ENCODE measurements around the gene MRPL16. TPM values are rescaled to one million over a fixed set of nuclear protein-coding genes. Genes with fewer than 3 reads are reported as not detected.

MRPL16 gene
- total and polyA plus RNA-seq, 2 of the 4 experiments (the other 2 are of a cell fraction): 43.9 to 71.3 TPM

GRCh38 chr11:59771605-59772004 is 39.0 kb downstream of the MRPL16 start:
- H3K9me3 ChIP-seq (ENCODE audit: control insufficient read depth, insufficient read depth, low read length): no peaks in the 10 kb centered on the region
- H3K14ac ChIP-seq (replicated peaks; ENCODE audit: low read depth, low read length): no peak overlapping the region
- no peak overlapping the region for H2BK5ac ChIP-seq (ENCODE audit: low read depth, low read length, poor library complexity, severe bottlenecking)
- H3K4me2 ChIP-seq (ENCODE audit: low read depth, low read length): no peak overlapping the region
- ATAC-seq (ENCODE audit: low read depth): no peak
- CTCF ChIA-PET: no interaction called here
- H4K91ac ChIP-seq (ENCODE audit: insufficient read depth, low read depth, low read length): no peak overlapping the region
- H3K56ac ChIP-seq (ENCODE audit: extremely low read depth, insufficient read depth, low read length): no peak overlapping the region
- H3K36me3 ChIP-seq (ENCODE audit: control insufficient read depth, insufficient read depth, low read length): no peaks in the 10 kb centered on the region; the same call in 1 of the 2 replicates
- intact Hi-C loops (cut with micrococcal nuclease) (no loop called here), dilution Hi-C loops (cut with HindIII; ENCODE audit: low sequenced_read_pairs, unreplicated experiment) (no loop called here), in situ Hi-C loops (cut with MboI; ENCODE audit: low sequenced_read_pairs) (no loop called here)
- no peak overlapping the region for H4K8ac ChIP-seq (ENCODE audit: low read depth in 2 of 2, low read length in 2 of 2)
- peaks cover 27 to 31% of the 10 kb centered on the region in 2 experiments for H3K79me1 ChIP-seq (ENCODE audit: low read depth in 1 of 2, low read length in 2 of 2)
- peaks cover 1% of the 10 kb centered on the region; the same call in 1 of the 2 replicates for H3K4me1 ChIP-seq (ENCODE audit: control insufficient read depth, insufficient read depth, low read length)
- H2AFZ ChIP-seq (replicated peaks; ENCODE audit: low read length, poor library complexity): no peak overlapping the region
- DNase-seq: no peak
- no peak overlapping the region for H2BK120ac ChIP-seq (ENCODE audit: low read depth, low read length)
- H2BK20ac ChIP-seq (ENCODE audit: low read depth, low read length): no peak overlapping the region
- 0 out of 2 replicates have a peak, but pooled peaks cover 3% of the 10 kb centered on the region for H3K9me1 ChIP-seq (ENCODE audit: insufficient read depth, low read length)
- POLR2A ChIA-PET (ENCODE audit: unreplicated experiment): no interaction called here
- 67% methylated on average over 2 of the region's 4 CpGs; no CpG with 5 or more reads in 1 of the 2 experiments for WGBS, 2 experiments (ENCODE audit: extremely low coverage in 2 of 2, insufficient read length in 1 of 2)
- no peak overlapping the region for H2AK9ac ChIP-seq (replicated peaks; ENCODE audit: low read depth, low read length, poor library complexity)
- H4K20me1 ChIP-seq (ENCODE audit: insufficient read depth, low read length): peaks cover 22% of the 10 kb centered on the region; the same call in 1 of the 2 replicates
- no peaks in the 10 kb centered on the region for H3K27me3 ChIP-seq (ENCODE audit: control insufficient read depth, insufficient read depth, low read length)
- H2BK15ac ChIP-seq (ENCODE audit: low read depth, low read length): no peak overlapping the region
- H3K4ac ChIP-seq (ENCODE audit: low read depth, low read length): no peak overlapping the region
- no peak overlapping the region for H3K4me3 ChIP-seq (ENCODE audit: insufficient read depth, low read depth, low read length)
- H3K27ac ChIP-seq (ENCODE audit: insufficient read depth, low read length): no peak overlapping the region
- H2AK5ac ChIP-seq (ENCODE audit: low read depth, low read length): no peak overlapping the region
- H4K5ac ChIP-seq (ENCODE audit: low read depth, low read length): no peak overlapping the region
- no peak for TF ChIP-seq RFX5 (IDR thresholded peaks at IDR 0.05; ENCODE audit: low read depth, low read length)
- TF ChIP-seq POLR2A (IDR thresholded peaks at IDR 0.05; ENCODE audit: low read depth, low read length): no peak
- no peak for TF ChIP-seq CEBPB (IDR thresholded peaks at IDR 0.05; ENCODE audit: low read depth, low read length)
- no peak for TF ChIP-seq RAD21 (IDR thresholded peaks at IDR 0.05; ENCODE audit: low read length)
- TF ChIP-seq USF2 (IDR thresholded peaks at IDR 0.05; ENCODE audit: low read depth, low read length): no peak
- no peak for TF ChIP-seq MXI1 (IDR thresholded peaks at IDR 0.05; ENCODE audit: borderline replicate concordance, low read depth, low read length)
- TF ChIP-seq, protein P1, sequence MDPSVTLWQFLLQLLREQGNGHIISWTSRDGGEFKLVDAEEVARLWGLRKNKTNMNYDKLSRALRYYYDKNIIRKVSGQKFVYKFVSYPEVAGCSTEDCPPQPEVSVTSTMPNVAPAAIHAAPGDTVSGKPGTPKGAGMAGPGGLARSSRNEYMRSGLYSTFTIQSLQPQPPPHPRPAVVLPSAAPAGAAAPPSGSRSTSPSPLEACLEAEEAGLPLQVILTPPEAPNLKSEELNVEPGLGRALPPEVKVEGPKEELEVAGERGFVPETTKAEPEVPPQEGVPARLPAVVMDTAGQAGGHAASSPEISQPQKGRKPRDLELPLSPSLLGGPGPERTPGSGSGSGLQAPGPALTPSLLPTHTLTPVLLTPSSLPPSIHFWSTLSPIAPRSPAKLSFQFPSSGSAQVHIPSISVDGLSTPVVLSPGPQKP (IDR thresholded peaks at IDR 0.05; ENCODE audit: borderline replicate concordance, low read depth, low read length): no peak
- no TSS peak for BruUV-seq (replicated peaks)
- no peak overlapping the region for H3K9ac ChIP-seq (ENCODE audit: low read depth, low read length)
- no peak overlapping the region for H3K18ac ChIP-seq (ENCODE audit: low read depth, low read length)
- no peak overlapping the region for H3K23ac ChIP-seq (ENCODE audit: low read depth, low read length)

All from IMR-90 (cell line).